Measurements from ENCODE around the gene C8G. TPM values are rescaled to one million over a fixed set of nuclear protein-coding genes. Genes with fewer than 3 reads are reported as not detected.

Gene C8G
- total RNA-seq, 1 donor from 2014 or later = 1.6 TPM

GRCh38 chr9:136982232-136983051 is 37.4 kb downstream of the C8G start, which contains the start of gene LCNL1:
Gene LCNL1 (plus strand): TSS chr9:136982993. CDS start chr9:136983587, 594 bp downstream.
- Histone ChIP-seq H2AFZ (ENCODE audit: low read depth, low read length) (no peak within 1 kb of the TSS), H3K9ac (ENCODE audit: low read length) (no peak within 1 kb of the TSS), H3K27ac (ENCODE audit: low read depth, low read length) (no peak within 1 kb of the TSS), H3K4me3 (ENCODE audit: insufficient read depth, low read depth, low read length) (no peak within 1 kb of the TSS), H3K27me3 (ENCODE audit: insufficient read depth, low read length) (peaks cover 21% of the 10 kb centered on the region), H3K36me3 (ENCODE audit: insufficient read depth, low read length) (no peaks in the 10 kb centered on the region), H3K4me2 (ENCODE audit: low read length) (no peak within 1 kb of the TSS), H3K4me1 (ENCODE audit: insufficient read depth, low read length) (peaks cover 4% of the 10 kb centered on the region), H3K79me2 (ENCODE audit: insufficient read depth, low read length) (no peaks in the 10 kb centered on the region), H3K9me3 (ENCODE audit: insufficient read depth, low read depth, low read length) (no peaks in the 10 kb centered on the region), H4K20me1 (ENCODE audit: insufficient read depth, low read length) (no peaks in the 10 kb centered on the region)
- Mint-ChIP-seq H3K4me1 (ENCODE audit: low read depth, unreplicated experiment) (no peaks in the 10 kb centered on the region), H3K4me3 (ENCODE audit: unreplicated experiment) (no peak within 1 kb of the TSS), H3K9me3 (ENCODE audit: unreplicated experiment) (no peaks in the 10 kb centered on the region), H3K36me3 (ENCODE audit: low read depth, unreplicated experiment) (peaks cover 3% of the 10 kb centered on the region), H3K27me3 (ENCODE audit: low read depth, unreplicated experiment) (peaks cover 23% of the 10 kb centered on the region), H3K27ac (ENCODE audit: unreplicated experiment) (no peak within 1 kb of the TSS)
- TF ChIP-seq, protein P1, sequence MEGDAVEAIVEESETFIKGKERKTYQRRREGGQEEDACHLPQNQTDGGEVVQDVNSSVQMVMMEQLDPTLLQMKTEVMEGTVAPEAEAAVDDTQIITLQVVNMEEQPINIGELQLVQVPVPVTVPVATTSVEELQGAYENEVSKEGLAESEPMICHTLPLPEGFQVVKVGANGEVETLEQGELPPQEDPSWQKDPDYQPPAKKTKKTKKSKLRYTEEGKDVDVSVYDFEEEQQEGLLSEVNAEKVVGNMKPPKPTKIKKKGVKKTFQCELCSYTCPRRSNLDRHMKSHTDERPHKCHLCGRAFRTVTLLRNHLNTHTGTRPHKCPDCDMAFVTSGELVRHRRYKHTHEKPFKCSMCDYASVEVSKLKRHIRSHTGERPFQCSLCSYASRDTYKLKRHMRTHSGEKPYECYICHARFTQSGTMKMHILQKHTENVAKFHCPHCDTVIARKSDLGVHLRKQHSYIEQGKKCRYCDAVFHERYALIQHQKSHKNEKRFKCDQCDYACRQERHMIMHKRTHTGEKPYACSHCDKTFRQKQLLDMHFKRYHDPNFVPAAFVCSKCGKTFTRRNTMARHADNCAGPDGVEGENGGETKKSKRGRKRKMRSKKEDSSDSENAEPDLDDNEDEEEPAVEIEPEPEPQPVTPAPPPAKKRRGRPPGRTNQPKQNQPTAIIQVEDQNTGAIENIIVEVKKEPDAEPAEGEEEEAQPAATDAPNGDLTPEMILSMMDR (IDR thresholded peaks at IDR 0.05; ENCODE audit: insufficient read depth, low read depth, low read length) = no peak
- no peak for TF ChIP-seq EZH2 (IDR thresholded peaks at IDR 0.05; ENCODE audit: insufficient read depth, low read length)
- FAIRE-seq (no peak), DNase-seq (ENCODE audit: low read depth) (no peak)

- Mint-ChIP-seq H3K9me3 (ENCODE audit: unreplicated experiment) (no peaks in the 10 kb centered on the region), H3K27me3 (ENCODE audit: low read depth, unreplicated experiment) (peaks cover 30% of the 10 kb centered on the region), H3K36me3 (ENCODE audit: low read depth, unreplicated experiment) (peaks cover 5% of the 10 kb centered on the region), H3K4me3 (ENCODE audit: unreplicated experiment) (no peak overlapping the region), H3K27ac (ENCODE audit: unreplicated experiment) (no peak overlapping the region), H3K4me1 (ENCODE audit: low read depth, unreplicated experiment) (no peaks in the 10 kb centered on the region)
- Histone ChIP-seq H3K9ac (ENCODE audit: low read length) (no peak overlapping the region), H3K36me3 (ENCODE audit: insufficient read depth, low read length) (no peaks in the 10 kb centered on the region), H3K9me3 (ENCODE audit: insufficient read depth, low read depth, low read length) (no peaks in the 10 kb centered on the region), H3K4me3 (ENCODE audit: insufficient read depth, low read depth, low read length) (no peak overlapping the region), H3K27me3 (ENCODE audit: insufficient read depth, low read length) (peaks cover 21% of the 10 kb centered on the region), H3K4me2 (ENCODE audit: low read length) (no peak overlapping the region), H3K27ac (ENCODE audit: low read depth, low read length) (no peak overlapping the region), H3K4me1 (ENCODE audit: insufficient read depth, low read length) (no peaks in the 10 kb centered on the region), H4K20me1 (ENCODE audit: insufficient read depth, low read length) (no peaks in the 10 kb centered on the region), H2AFZ (ENCODE audit: low read depth, low read length) (no peak overlapping the region), H3K79me2 (ENCODE audit: insufficient read depth, low read length) (no peaks in the 10 kb centered on the region)
- no peak for DNase-seq (ENCODE audit: low read depth)
- no peak for FAIRE-seq
- TF ChIP-seq EZH2 (IDR thresholded peaks at IDR 0.05; ENCODE audit: insufficient read depth, low read length) = no peak
- TF ChIP-seq, protein P1 (IDR thresholded peaks at IDR 0.05; ENCODE audit: insufficient read depth, low read depth, low read length) = no peak
Measured at GRCh38 chr9:136983167-136983566, 38.1 kb downstream of the C8G start.
